Measurements from ENCODE around the gene RND2. TPM values are rescaled to one million over a fixed set of nuclear protein-coding genes. Genes with fewer than 3 reads are reported as not detected.

RND2 gene
- total RNA-seq, 1 donor from 2014 or later: under 0.01 TPM

- peak; percentile 62 for DNase-seq (ENCODE audit: low read depth)
- peak; percentile 42 for TF ChIP-seq CTCF (IDR thresholded peaks at IDR 0.05; ENCODE audit: insufficient read depth, low read length, severe bottlenecking)
- FAIRE-seq: no peak
- no peaks in the 10 kb centered on the region for H3K27me3 ChIP-seq (ENCODE audit: control insufficient read depth, insufficient read depth, low read length)
- H3K36me3 ChIP-seq (ENCODE audit: control insufficient read depth, insufficient read depth, low read length): peaks cover 1% of the 10 kb centered on the region
- peak overlapping the region; percentile 70 for H3K4me3 ChIP-seq (ENCODE audit: low read depth, low read length)
Observed at GRCh38 chr17:42980766-42981397, 44.1 kb upstream of the RND2 start.

- FAIRE-seq: no peak
- TF ChIP-seq CTCF (IDR thresholded peaks at IDR 0.05; ENCODE audit: insufficient read depth, low read length, severe bottlenecking): no peak
- DNase-seq (ENCODE audit: low read depth): no peak
- H3K36me3 ChIP-seq (ENCODE audit: control insufficient read depth, insufficient read depth, low read length): peaks cover 4% of the 10 kb centered on the region
- no peak overlapping the region for H3K4me3 ChIP-seq (ENCODE audit: low read depth, low read length)
- no peaks in the 10 kb centered on the region for H3K27me3 ChIP-seq (ENCODE audit: control insufficient read depth, insufficient read depth, low read length)
Observed at GRCh38 chr17:42982266-42982665, 42.8 kb upstream of the RND2 start.

GRCh38 chr17:42985225-42985624 is 39.8 kb upstream of the RND2 start:
- TF ChIP-seq CTCF (IDR thresholded peaks at IDR 0.05; ENCODE audit: insufficient read depth, low read length, severe bottlenecking): no peak
- Histone ChIP-seq H3K4me3 (ENCODE audit: low read depth, low read length) (no peak overlapping the region), H3K27me3 (ENCODE audit: control insufficient read depth, insufficient read depth, low read length) (no peaks in the 10 kb centered on the region), H3K36me3 (ENCODE audit: control insufficient read depth, insufficient read depth, low read length) (peaks cover 5% of the 10 kb centered on the region)
- DNase-seq (ENCODE audit: low read depth) (no peak), FAIRE-seq (no peak)

GRCh38 chr17:42989141-42989540 is 35.9 kb upstream of the RND2 start:
- FAIRE-seq (no peak), DNase-seq (ENCODE audit: low read depth) (peak; percentile 21)
- no peaks in the 10 kb centered on the region for H3K27me3 ChIP-seq (ENCODE audit: control insufficient read depth, insufficient read depth, low read length)
- peaks cover 23% of the 10 kb centered on the region for H3K36me3 ChIP-seq (ENCODE audit: control insufficient read depth, insufficient read depth, low read length)
- no peak overlapping the region for H3K4me3 ChIP-seq (ENCODE audit: low read depth, low read length)
- no peak for TF ChIP-seq CTCF (IDR thresholded peaks at IDR 0.05; ENCODE audit: insufficient read depth, low read length, severe bottlenecking)

- Histone ChIP-seq H3K27me3 (ENCODE audit: control insufficient read depth, insufficient read depth, low read length) (no peaks in the 10 kb centered on the region), H3K4me3 (ENCODE audit: low read depth, low read length) (no peak overlapping the region), H3K36me3 (ENCODE audit: control insufficient read depth, insufficient read depth, low read length) (peaks cover 23% of the 10 kb centered on the region)
- DNase-seq (ENCODE audit: low read depth): peak; percentile 90
- FAIRE-seq: no peak
- TF ChIP-seq CTCF (IDR thresholded peaks at IDR 0.05; ENCODE audit: insufficient read depth, low read length, severe bottlenecking): no peak
Observed at GRCh38 chr17:42989726-42990652, 35.0 kb upstream of the RND2 start.
